Hepatocyte (in vitro differentiated cells): Measurements from ENCODE around the gene LANCL2. TPM values are rescaled to one million over a fixed set of nuclear protein-coding genes. Genes with fewer than 3 reads are reported as not detected.

Experiments
- DNase-seq: peaks from one replicate; pipeline ENCODE4 v3.0.0-alpha.2; 2016; ENCODE audit warnings: low spot score
- H2AFZ ChIP-seq: fragments of 200-600 bp; sonication (generic); 2 replicates; pipeline ENCODE4 v1.6.0; 2016; ENCODE audit warnings: antibody characterized with exemption, mild to moderate bottlenecking
- H3K27ac ChIP-seq: fragments of 200-600 bp; sonication (generic); 2 replicates; pipeline ENCODE4 v1.5.1; 2016; ENCODE audit warnings: mild to moderate bottlenecking
- H3K27me3 ChIP-seq: fragments of 200-600 bp; sonication (generic); 2 replicates; pipeline ENCODE4 v1.6.1; 2016
- H3K36me3 ChIP-seq: fragments of 200-600 bp; sonication (generic); replicated peaks from 2 replicates; pipeline ENCODE4 v1.5.1; 2016; ENCODE audit warnings: low read depth; ENCODE audit not compliant: insufficient read depth
- H3K4me1 ChIP-seq: fragments of 200-600 bp; sonication (generic); 2 replicates; pipeline ENCODE4 v1.5.1; 2016; ENCODE audit warnings: mild to moderate bottlenecking, moderate library complexity; ENCODE audit not compliant: insufficient read depth
- H3K4me2 ChIP-seq: fragments of 200-600 bp; sonication (generic); 2 replicates; pipeline ENCODE4 v1.6.0; 2016
- H3K4me3 ChIP-seq: fragments of 200-600 bp; sonication (generic); 2 replicates; pipeline ENCODE4 v1.5.1; 2016; ENCODE audit warnings: mild to moderate bottlenecking
- H3K79me2 ChIP-seq: fragments of 200-600 bp; sonication (generic); 2 replicates; pipeline ENCODE4 v1.6.0; 2017; ENCODE audit warnings: mild to moderate bottlenecking
- H3K9me2 ChIP-seq: fragments of 200-600 bp; sonication (generic); replicated peaks from 2 replicates; pipeline ENCODE4 v1.6.0; 2017; ENCODE audit warnings: mild to moderate bottlenecking; ENCODE audit not compliant: insufficient read depth
- H3K9me3 ChIP-seq: fragments of 200-600 bp; sonication (generic); 2 replicates; pipeline ENCODE4 v1.5.1; 2016; ENCODE audit warnings: low read depth, mild to moderate bottlenecking
- H4K20me1 ChIP-seq: fragments of 200-600 bp; sonication (generic); 2 replicates; pipeline ENCODE4 v1.6.0; 2016; ENCODE audit warnings: mild to moderate bottlenecking; ENCODE audit not compliant: insufficient read depth, poor library complexity, severe bottlenecking
- CTCF ChIP-seq: fragments of 200-600 bp; sonication (generic); IDR thresholded peaks from 2 replicates; pipeline ENCODE4 v1.5.1; 2016; ENCODE audit warnings: antibody characterized with exemption, mild to moderate bottlenecking; ENCODE audit not compliant: poor library complexity
- EZH2 ChIP-seq: fragments of 200-600 bp; sonication (generic); IDR thresholded peaks from 2 replicates; pipeline ENCODE4 v1.6.1; 2016; ENCODE audit warnings: antibody characterized with exemption, mild to moderate bottlenecking, borderline replicate concordance
- EZH2phosphoT487 ChIP-seq: fragments of 200-600 bp; sonication (generic); IDR thresholded peaks from one replicate; pipeline ENCODE4 v1.6.1; 2018; ENCODE audit warnings: antibody characterized with exemption, mild to moderate bottlenecking, low read depth, moderate library complexity; ENCODE audit not compliant: unreplicated experiment, severe bottlenecking
- WGBS: methylation state at CpG from one replicate; pipeline ENCODE4 v1.1.6; 2016; ENCODE audit warnings: low lambda C conversion rate; ENCODE audit errors: missing lambda C conversion rate; 5-methylcytosine and 5-hydroxymethylcytosine counted together
- polyA plus RNA-seq: library from polyadenylated mRNA; unstranded; fragments of >200 nt; fragmentation: Nextera tagmentation; extraction: Ambion mirVana; gene quantifications from 2 replicates; pipeline ENCODE4 v1.2.1, GENCODE V29; 2016
- total RNA-seq: library from RNA; depleted of rRNA; stranded (reverse); fragments of >200 nt; gene quantifications from 2 replicates; pipeline ENCODE4 v1.2.3, GENCODE V29; 2014

The LANCL2 gene
- total and polyA plus RNA-seq, 2 experiments from 2014 or later, result 13.5 to 14.8 TPM

GRCh38 chr7:55448526-55448925 is 83.4 kb downstream of the LANCL2 start:
- no peak overlapping the region for H3K4me3 ChIP-seq
- H3K27ac ChIP-seq, result no peak overlapping the region
- H3K9me3 ChIP-seq, result no peaks in the 10 kb centered on the region
- no peaks in the 10 kb centered on the region for H3K9me2 ChIP-seq
- H3K79me2 ChIP-seq, result no peaks in the 10 kb centered on the region
- H3K4me1 ChIP-seq, result no peaks in the 10 kb centered on the region
- no peak overlapping the region for H3K4me2 ChIP-seq
- TF ChIP-seq EZH2phosphoT487, result no peak
- no peak for TF ChIP-seq CTCF
- no peak for TF ChIP-seq EZH2
- no peak for DNase-seq
- H4K20me1 ChIP-seq, result no peaks in the 10 kb centered on the region
- H3K27me3 ChIP-seq, result no peaks in the 10 kb centered on the region
- 97% methylated on average over 21 of the region's 22 CpGs for WGBS
- no peaks in the 10 kb centered on the region for H3K36me3 ChIP-seq
- H2AFZ ChIP-seq, result no peak overlapping the region

GRCh38 chr7:55449205-55449991 is 84.3 kb downstream of the LANCL2 start:
- Histone ChIP-seq H3K79me2 (no peaks in the 10 kb centered on the region), H3K27me3 (no peaks in the 10 kb centered on the region), H3K4me3 (no peak overlapping the region), H3K9me2 (no peaks in the 10 kb centered on the region), H3K4me2 (no peak overlapping the region), H3K36me3 (no peaks in the 10 kb centered on the region), H3K27ac (no peak overlapping the region), H3K4me1 (no peaks in the 10 kb centered on the region), H3K9me3 (no peaks in the 10 kb centered on the region), H4K20me1 (no peaks in the 10 kb centered on the region), H2AFZ (no peak overlapping the region)
- no peak for DNase-seq
- no peak for TF ChIP-seq EZH2phosphoT487
- TF ChIP-seq CTCF, result no peak
- TF ChIP-seq EZH2, result no peak
- 98% methylated on average over 40 of the region's 56 CpGs for WGBS

- Histone ChIP-seq H3K27me3 (no peaks in the 10 kb centered on the region), H4K20me1 (no peaks in the 10 kb centered on the region), H3K9me2 (no peaks in the 10 kb centered on the region), H2AFZ (no peak overlapping the region), H3K4me1 (no peaks in the 10 kb centered on the region), H3K4me2 (no peak overlapping the region), H3K79me2 (no peaks in the 10 kb centered on the region), H3K36me3 (no peaks in the 10 kb centered on the region), H3K9me3 (no peaks in the 10 kb centered on the region), H3K4me3 (no peak overlapping the region), H3K27ac (no peak overlapping the region)
- TF ChIP-seq EZH2 (no peak), CTCF (no peak), EZH2phosphoT487 (no peak)
- 95% methylated on average over 8 of the region's 8 CpGs for WGBS
- no peak for DNase-seq
These were observed 84.9 kb downstream of the LANCL2 start for GRCh38 chr7:55449992-55450535.
